Panc1 (cell line): ENCODE results near the gene HK1.

ENCODE experiments used
- SIN3A ChIP-seq: IDR thresholded peaks from 2 replicates; pipeline ENCODE4 v1.6.1; 2012; ENCODE audit warnings: low read depth, mild to moderate bottlenecking, low read length, moderate library complexity, borderline replicate concordance; ENCODE audit not compliant: insufficient read depth
- TF ChIP-seq, protein P1 (sequence below): fragments of 450-650 bp; IDR thresholded peaks from 2 replicates; pipeline ENCODE4 v1.5.1; 2017; ENCODE audit warnings: mild to moderate bottlenecking

DNA sequence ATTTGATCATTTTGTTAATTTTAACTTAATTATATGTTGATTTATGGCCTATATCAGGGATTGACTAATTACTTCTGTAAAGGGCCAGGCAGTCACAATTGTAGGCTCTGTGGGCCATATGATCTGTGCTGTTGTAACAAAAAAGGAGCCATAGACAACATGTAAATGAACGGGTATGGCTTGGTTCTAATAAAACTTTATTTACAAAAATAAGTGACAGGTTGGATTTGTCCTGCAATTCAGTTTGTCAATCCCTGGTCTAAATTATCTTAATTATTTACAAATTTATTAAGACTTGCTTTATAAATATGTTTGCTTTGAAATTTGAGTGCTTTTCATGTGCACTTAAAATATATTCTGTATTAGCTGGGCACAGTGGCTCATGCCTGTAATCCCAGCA is 2.9 kb upstream of the HK1 start:
- TF ChIP-seq, protein P1, sequence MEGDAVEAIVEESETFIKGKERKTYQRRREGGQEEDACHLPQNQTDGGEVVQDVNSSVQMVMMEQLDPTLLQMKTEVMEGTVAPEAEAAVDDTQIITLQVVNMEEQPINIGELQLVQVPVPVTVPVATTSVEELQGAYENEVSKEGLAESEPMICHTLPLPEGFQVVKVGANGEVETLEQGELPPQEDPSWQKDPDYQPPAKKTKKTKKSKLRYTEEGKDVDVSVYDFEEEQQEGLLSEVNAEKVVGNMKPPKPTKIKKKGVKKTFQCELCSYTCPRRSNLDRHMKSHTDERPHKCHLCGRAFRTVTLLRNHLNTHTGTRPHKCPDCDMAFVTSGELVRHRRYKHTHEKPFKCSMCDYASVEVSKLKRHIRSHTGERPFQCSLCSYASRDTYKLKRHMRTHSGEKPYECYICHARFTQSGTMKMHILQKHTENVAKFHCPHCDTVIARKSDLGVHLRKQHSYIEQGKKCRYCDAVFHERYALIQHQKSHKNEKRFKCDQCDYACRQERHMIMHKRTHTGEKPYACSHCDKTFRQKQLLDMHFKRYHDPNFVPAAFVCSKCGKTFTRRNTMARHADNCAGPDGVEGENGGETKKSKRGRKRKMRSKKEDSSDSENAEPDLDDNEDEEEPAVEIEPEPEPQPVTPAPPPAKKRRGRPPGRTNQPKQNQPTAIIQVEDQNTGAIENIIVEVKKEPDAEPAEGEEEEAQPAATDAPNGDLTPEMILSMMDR = no peak
- no peak for TF ChIP-seq SIN3A
